Measurements from ENCODE around the gene KREMEN2. TPM values are rescaled to one million over a fixed set of nuclear protein-coding genes. Genes with fewer than 3 reads are reported as not detected.
A peak's percentile ranks its signal among the peaks of the same experiment; 100 is the strongest.

The KREMEN2 gene
- polyA plus RNA-seq, 3 donors, result 0.09 TPM; not detected in 2

DNA sequence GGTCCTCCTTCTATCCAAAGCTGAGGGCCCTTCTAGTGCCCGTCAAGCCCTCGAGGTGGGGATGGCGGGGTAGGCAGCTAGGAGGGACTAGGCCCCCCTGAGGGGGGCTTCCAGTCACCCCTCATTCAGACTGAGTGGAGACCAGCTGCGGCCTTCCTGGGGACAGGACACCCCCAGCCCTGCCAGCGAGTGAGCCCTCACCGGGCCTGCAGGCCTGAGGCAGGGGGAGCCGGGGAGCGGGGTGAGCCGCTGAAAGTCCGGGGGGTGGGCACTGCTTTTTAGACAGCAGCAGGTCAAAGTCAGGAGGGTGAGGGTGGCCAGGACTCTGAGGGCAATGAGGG is 8.7 kb upstream of the KREMEN2 start:
- Mint-ChIP-seq H3K4me3 (no peak overlapping the region), H3K27me3 (ENCODE audit: low read depth in 3 of 3) (peaks cover 4 to 22% (median 16%) of the 10 kb centered on the region in 3 donors), H3K27ac (no peak overlapping the region), H3K4me1 (peaks cover 12% of the 10 kb centered on the region), H3K36me3 (no peaks in the 10 kb centered on the region), H3K9me3 (peaks cover 0 to 2% (median 0%) of the 10 kb centered on the region in 7 donors)
- no peaks in the 10 kb centered on the region for H4K20me1 ChIP-seq (ENCODE audit: insufficient read depth, low read length)
- intact Hi-C loops (cut with micrococcal nuclease), result no loop called here
- H3K27ac ChIP-seq (ENCODE audit: low read depth in 1 of 2, low read length in 2 of 2), result no peak overlapping the region
- H3K9ac ChIP-seq (ENCODE audit: insufficient read depth, low read length, poor library complexity, severe bottlenecking), result peak overlapping the region; percentile 15
- H3K27me3 ChIP-seq (ENCODE audit: control insufficient read depth in 2 of 2, insufficient read depth in 2 of 2, low read length in 2 of 2), result peaks cover 0 to under 1% of the 10 kb centered on the region in 2 donors
- no peak for DNase-seq
- 10% methylated on average over 4 of the region's 10 CpGs for WGBS (ENCODE audit: insufficient coverage)
- TF ChIP-seq, protein P1, sequence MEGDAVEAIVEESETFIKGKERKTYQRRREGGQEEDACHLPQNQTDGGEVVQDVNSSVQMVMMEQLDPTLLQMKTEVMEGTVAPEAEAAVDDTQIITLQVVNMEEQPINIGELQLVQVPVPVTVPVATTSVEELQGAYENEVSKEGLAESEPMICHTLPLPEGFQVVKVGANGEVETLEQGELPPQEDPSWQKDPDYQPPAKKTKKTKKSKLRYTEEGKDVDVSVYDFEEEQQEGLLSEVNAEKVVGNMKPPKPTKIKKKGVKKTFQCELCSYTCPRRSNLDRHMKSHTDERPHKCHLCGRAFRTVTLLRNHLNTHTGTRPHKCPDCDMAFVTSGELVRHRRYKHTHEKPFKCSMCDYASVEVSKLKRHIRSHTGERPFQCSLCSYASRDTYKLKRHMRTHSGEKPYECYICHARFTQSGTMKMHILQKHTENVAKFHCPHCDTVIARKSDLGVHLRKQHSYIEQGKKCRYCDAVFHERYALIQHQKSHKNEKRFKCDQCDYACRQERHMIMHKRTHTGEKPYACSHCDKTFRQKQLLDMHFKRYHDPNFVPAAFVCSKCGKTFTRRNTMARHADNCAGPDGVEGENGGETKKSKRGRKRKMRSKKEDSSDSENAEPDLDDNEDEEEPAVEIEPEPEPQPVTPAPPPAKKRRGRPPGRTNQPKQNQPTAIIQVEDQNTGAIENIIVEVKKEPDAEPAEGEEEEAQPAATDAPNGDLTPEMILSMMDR (IDR thresholded peaks at IDR 0.05), result no peak
- H3K9me3 ChIP-seq (replicated peaks in 1 of 2; ENCODE audit: control insufficient read depth in 1 of 2, insufficient read depth in 1 of 2, low read length in 2 of 2), result no peaks in the 10 kb centered on the region
- H3K4me3 ChIP-seq (replicated peaks in 1 of 3; ENCODE audit: low read depth in 2 of 3, low read length in 3 of 3), result no peak overlapping the region
- peak overlapping the region; percentile 54 for H3K4me2 ChIP-seq (replicated peaks; ENCODE audit: extremely low read depth, low read length, poor library complexity, severe bottlenecking)
- H2AFZ ChIP-seq (ENCODE audit: insufficient read depth, low read depth, low read length, poor library complexity, severe bottlenecking), result peak overlapping the region; percentile 81
- H3K79me2 ChIP-seq (ENCODE audit: insufficient read depth, low read length), result no peaks in the 10 kb centered on the region
- H3K36me3 ChIP-seq (replicated peaks in 1 of 2; ENCODE audit: control insufficient read depth in 1 of 2, insufficient read depth in 2 of 2, low read length in 2 of 2), result no peaks in the 10 kb centered on the region
- peaks cover 13 to 15% of the 10 kb centered on the region in 2 donors for H3K4me1 ChIP-seq (ENCODE audit: control insufficient read depth in 1 of 2, insufficient read depth in 2 of 2, low read length in 2 of 2)

DNA sequence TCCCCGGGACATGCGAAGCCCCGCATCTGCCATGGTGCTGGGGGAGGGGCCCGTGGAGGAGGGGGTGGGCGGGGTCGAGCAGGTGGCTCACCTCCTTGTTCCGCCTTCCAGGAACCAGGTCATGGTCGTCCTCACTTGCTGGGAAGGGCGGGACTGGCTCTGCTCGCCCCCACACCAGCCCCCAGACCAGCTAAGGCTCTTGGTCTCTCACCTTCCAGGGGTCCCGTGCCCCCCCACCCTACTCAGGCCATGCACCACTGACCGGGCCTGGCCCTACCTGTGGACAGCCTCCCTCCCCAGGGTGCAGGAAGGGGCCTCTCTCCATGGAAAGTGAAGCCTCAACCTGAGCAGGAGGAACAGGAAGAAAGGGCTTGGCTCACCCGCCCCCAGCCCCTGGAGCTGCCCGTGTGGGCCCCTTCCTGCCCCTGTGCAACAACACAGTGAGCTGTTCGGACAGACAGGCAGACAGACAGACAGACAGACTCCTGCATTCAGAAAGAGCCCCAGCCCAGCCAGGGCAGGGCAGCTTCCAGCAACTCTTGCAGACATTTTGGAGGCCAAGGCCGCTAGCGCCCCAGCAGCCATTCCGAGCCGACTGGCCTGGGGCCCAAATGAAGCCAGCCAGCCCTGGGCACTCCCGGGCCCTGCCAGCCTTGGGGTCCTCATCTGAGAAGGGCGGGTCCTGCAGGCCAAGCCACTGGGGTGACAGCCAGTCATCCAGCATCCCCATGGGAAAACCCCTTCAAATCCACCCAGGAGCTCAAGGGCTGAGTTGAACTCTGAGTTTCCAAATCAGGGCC is 8.1 kb upstream of the KREMEN2 start:
- peak; percentile 13 to 63 (median 14) for DNase-seq
- Histone ChIP-seq H3K36me3 (replicated peaks in 1 of 2; ENCODE audit: control insufficient read depth in 1 of 2, insufficient read depth in 2 of 2, low read length in 2 of 2) (no peaks in the 10 kb centered on the region), H3K27me3 (ENCODE audit: control insufficient read depth in 2 of 2, insufficient read depth in 2 of 2, low read length in 2 of 2) (peaks cover 0 to 5% of the 10 kb centered on the region in 2 donors), H3K9ac (ENCODE audit: insufficient read depth, low read length, poor library complexity, severe bottlenecking) (peak overlapping the region; percentile 25), H3K27ac (ENCODE audit: low read depth in 1 of 2, low read length in 2 of 2) (no peak overlapping the region), H3K4me2 (replicated peaks; ENCODE audit: extremely low read depth, low read length, poor library complexity, severe bottlenecking) (peak overlapping the region; percentile 54), H3K4me1 (ENCODE audit: control insufficient read depth in 1 of 2, insufficient read depth in 2 of 2, low read length in 2 of 2) (peaks cover 13 to 15% of the 10 kb centered on the region in 2 donors), H2AFZ (ENCODE audit: insufficient read depth, low read depth, low read length, poor library complexity, severe bottlenecking) (peak overlapping the region; percentile 81), H3K4me3 (replicated peaks in 1 of 3; ENCODE audit: low read depth in 2 of 3, low read length in 3 of 3) (peak overlapping the region in 1 of 3 experiments; percentile 47), H4K20me1 (ENCODE audit: insufficient read depth, low read length) (no peaks in the 10 kb centered on the region), H3K9me3 (replicated peaks in 1 of 2; ENCODE audit: control insufficient read depth in 1 of 2, insufficient read depth in 1 of 2, low read length in 2 of 2) (no peaks in the 10 kb centered on the region), H3K79me2 (ENCODE audit: insufficient read depth, low read length) (no peaks in the 10 kb centered on the region)
- intact Hi-C loops (cut with micrococcal nuclease), result no loop called here
- Mint-ChIP-seq H3K27ac (no peak overlapping the region), H3K27me3 (ENCODE audit: low read depth in 3 of 3) (peaks cover 4 to 26% (median 19%) of the 10 kb centered on the region in 3 donors), H3K4me1 (peaks cover 12% of the 10 kb centered on the region), H3K36me3 (no peaks in the 10 kb centered on the region), H3K9me3 (peaks cover 0 to 2% (median 0%) of the 10 kb centered on the region in 7 donors), H3K4me3 (peak overlapping the region; percentile 27 to 67)
- 7% methylated on average over 21 of the region's 21 CpGs for WGBS (ENCODE audit: insufficient coverage)
- TF ChIP-seq, protein P1 (IDR thresholded peaks at IDR 0.05), result no peak
